Liver (tissue), 9 donors: Measurements from ENCODE around the gene GCC1. TPM values are rescaled to one million over a fixed set of nuclear protein-coding genes. Genes with fewer than 3 reads are reported as not detected.

Source experiments
- DNase-seq: peaks from one replicate; pipeline ENCODE4 v3.0.0-alpha.2; 2017; ENCODE audit warnings: low spot score
- H3K27ac ChIP-seq, 2 donors: one replicate each; pipeline ENCODE4 v1.7.0; 2013; ENCODE audit warnings: inconsistent platforms in 2 of 2, low read length in 2 of 2, control low read depth in 1 of 2, low read depth in 1 of 2, mild to moderate bottlenecking in 1 of 2
- H3K27me3 ChIP-seq, 4 donors: one replicate each; pipeline versions ENCODE4 v1.6.1 to v1.7.0; 2013; ENCODE audit warnings: low read length in 3 of 4, inconsistent platforms in 1 of 4, mild to moderate bottlenecking in 1 of 4, moderate library complexity in 1 of 4; ENCODE audit not compliant: control insufficient read depth in 4 of 4, insufficient read depth in 4 of 4
- H3K36me3 ChIP-seq, 4 donors: one replicate each; pipeline versions ENCODE4 v1.6.1 to v1.7.0; 2013; ENCODE audit warnings: low read length in 3 of 4, mild to moderate bottlenecking in 3 of 4, low read depth in 1 of 4, moderate library complexity in 1 of 4; ENCODE audit not compliant: control insufficient read depth in 4 of 4, insufficient read depth in 3 of 4
- H3K4me1 ChIP-seq, 4 donors: one replicate each; pipeline versions ENCODE4 v1.6.1 to v1.7.0; 2013; ENCODE audit warnings: low read length in 3 of 4, mild to moderate bottlenecking in 3 of 4, moderate library complexity in 1 of 4; ENCODE audit not compliant: control insufficient read depth in 4 of 4, insufficient read depth in 4 of 4
- H3K4me3 ChIP-seq, 3 donors: one replicate each; pipeline versions ENCODE4 v1.6.1 to v1.7.0; 2013; ENCODE audit warnings: low read length in 3 of 3, control low read depth in 1 of 3, low read depth in 1 of 3, mild to moderate bottlenecking in 1 of 3
- H3K9ac ChIP-seq, 2 donors: one replicate each; pipeline ENCODE4 v1.7.0; 2013; ENCODE audit warnings: low read length in 2 of 2, mild to moderate bottlenecking in 2 of 2, moderate library complexity in 2 of 2, control low read depth in 1 of 2, low read depth in 1 of 2
- H3K9me3 ChIP-seq, 4 donors: one replicate each; pipeline versions ENCODE4 v1.6.1 to v1.7.0; 2013; ENCODE audit warnings: low read length in 3 of 4; ENCODE audit not compliant: control insufficient read depth in 4 of 4
- ATF3 ChIP-seq: IDR thresholded peaks from 2 replicates; pipeline ENCODE4 v1.6.1; 2016; ENCODE audit warnings: antibody characterized with exemption
- CTCF ChIP-seq: fragments of 150-350 bp; IDR thresholded peaks from 2 replicates; pipeline ENCODE4 v1.5.1; 2017; ENCODE audit warnings: improper control_type of control experiment, low read depth, low read length; ENCODE audit not compliant: missing input control
- EGR1 ChIP-seq, 2 donors: IDR thresholded peaks; 2 replicates each; pipeline ENCODE4 v1.6.1; 2016 to 2018; ENCODE audit warnings: antibody characterized with exemption in 2 of 2, low read depth in 2 of 2
- FOXA1 ChIP-seq: IDR thresholded peaks from 2 replicates; pipeline ENCODE4 v1.6.1; 2016; ENCODE audit warnings: antibody characterized with exemption
- FOXA2 ChIP-seq: IDR thresholded peaks from 2 replicates; pipeline ENCODE4 v1.6.1; 2016; ENCODE audit warnings: antibody characterized with exemption
- GABPA ChIP-seq, 2 donors: IDR thresholded peaks in 1 of 2; conservative IDR thresholded peaks in 1 of 2; 2 replicates each; pipeline ENCODE4 v1.6.1; 2016; ENCODE audit warnings: antibody characterized with exemption in 2 of 2, mild to moderate bottlenecking in 1 of 2, moderate library complexity in 1 of 2
- HNF4A ChIP-seq, 2 donors: conservative IDR thresholded peaks; 2 replicates each; pipeline ENCODE4 v1.6.1; 2016; ENCODE audit warnings: antibody characterized with exemption in 2 of 2, mild to moderate bottlenecking in 2 of 2
- HNF4G ChIP-seq: IDR thresholded peaks from 2 replicates; pipeline ENCODE4 v1.6.1; 2016; ENCODE audit warnings: antibody characterized with exemption
- JUND ChIP-seq, 2 donors: IDR thresholded peaks; 2 replicates each; pipeline ENCODE4 v1.6.1; 2016; ENCODE audit warnings: antibody characterized with exemption in 2 of 2
- NR2F2 ChIP-seq: IDR thresholded peaks from 2 replicates; pipeline ENCODE4 v1.6.1; 2016; ENCODE audit warnings: antibody characterized with exemption
- RAD21 ChIP-seq, 2 donors: IDR thresholded peaks; 2 replicates each; pipeline ENCODE4 v1.6.1; 2016; ENCODE audit warnings: antibody characterized with exemption in 2 of 2, mild to moderate bottlenecking in 2 of 2
- REST ChIP-seq: IDR thresholded peaks from 2 replicates; pipeline ENCODE4 v1.6.1; 2016; ENCODE audit warnings: antibody characterized with exemption, mild to moderate bottlenecking
- RXRA ChIP-seq, 2 donors: IDR thresholded peaks; 2 replicates each; pipeline ENCODE4 v1.6.1; 2017 to 2018; ENCODE audit warnings: antibody characterized with exemption in 2 of 2, mild to moderate bottlenecking in 1 of 2
- SP1 ChIP-seq: IDR thresholded peaks from 2 replicates; pipeline ENCODE4 v1.6.1; 2018; ENCODE audit warnings: antibody characterized with exemption, mild to moderate bottlenecking
- TAF1 ChIP-seq: conservative IDR thresholded peaks from 2 replicates; pipeline ENCODE4 v1.6.1; 2016; ENCODE audit warnings: antibody characterized with exemption, mild to moderate bottlenecking
- YY1 ChIP-seq: IDR thresholded peaks from 2 replicates; pipeline ENCODE4 v1.6.1; 2016; ENCODE audit warnings: antibody characterized with exemption, mild to moderate bottlenecking
- WGBS: extraction: QIAGEN DNeasy Blood & Tissue Kit; methylation state at CpG from one replicate; pipeline ENCODE4 v1.1.7; 2013; 5-methylcytosine and 5-hydroxymethylcytosine counted together
- polyA plus RNA-seq, 2 donors: library from polyadenylated mRNA; stranded (reverse) in 1 of 2; unstranded in 1 of 2; fragments of 200-250 nt in 1 of 2; fragments of >200 nt in 1 of 2; fragmentation: Nextera tagmentation in 1 of 2; extraction: Ambion mirVana in 1 of 2; gene quantifications; one replicate each; pipeline versions ENCODE4 v1.2.1 to v1.2.3, GENCODE V29; 2013 to 2015
- total RNA-seq, 2 donors: library from RNA; depleted of rRNA; stranded (reverse); fragments of >200 nt; gene quantifications; one replicate each; pipeline ENCODE4 v1.2.3, GENCODE V29; 2014
- TF ChIP-seq, protein P1 (sequence below): IDR thresholded peaks from 2 replicates; pipeline ENCODE4 v1.6.1; 2016; ENCODE audit warnings: antibody characterized with exemption
- TF ChIP-seq, protein P2 (sequence below): IDR thresholded peaks from 2 replicates; pipeline ENCODE4 v1.6.1; 2016; ENCODE audit warnings: antibody characterized with exemption
- donor health status: healthy.
- donor health status: healthy.
- donor health status: healthy.
- donor health status: healthy.
- donor health status: healthy.

Gene GCC1
- total and polyA plus RNA-seq, 4 donors, result 4.6 to 16.1 (median 8.0) TPM

- Histone ChIP-seq H3K36me3 (no peaks in the 10 kb centered on the region), H3K4me1 (peaks cover 0 to 5% (median 3%) of the 10 kb centered on the region in 4 donors), H3K27me3 (peaks cover 0 to 2% (median 0%) of the 10 kb centered on the region in 4 donors), H3K9me3 (no peaks in the 10 kb centered on the region), H3K27ac (no peak overlapping the region), H3K9ac (no peak overlapping the region), H3K4me3 (no peak overlapping the region)
- DNase-seq, result no peak
- TF ChIP-seq CTCF (no peak), GABPA (IDR thresholded peaks at IDR 0.05 in 1 of 2, conservative IDR thresholded peaks at IDR 0.05 in 1 of 2) (no peak), NR2F2 (no peak), HNF4G (no peak), RXRA (IDR thresholded peaks at IDR 0.05) (no peak), EGR1 (IDR thresholded peaks at IDR 0.05; ENCODE audit: low read depth in 2 of 2) (no peak), FOXA1 (no peak), FOXA2 (no peak), TAF1 (no peak), SP1 (no peak), REST (no peak), RAD21 (IDR thresholded peaks at IDR 0.05) (no peak), JUND (IDR thresholded peaks at IDR 0.05) (no peak), ATF3 (no peak), HNF4A (conservative IDR thresholded peaks at IDR 0.05) (no peak), YY1 (no peak)
- TF ChIP-seq, protein P1, sequence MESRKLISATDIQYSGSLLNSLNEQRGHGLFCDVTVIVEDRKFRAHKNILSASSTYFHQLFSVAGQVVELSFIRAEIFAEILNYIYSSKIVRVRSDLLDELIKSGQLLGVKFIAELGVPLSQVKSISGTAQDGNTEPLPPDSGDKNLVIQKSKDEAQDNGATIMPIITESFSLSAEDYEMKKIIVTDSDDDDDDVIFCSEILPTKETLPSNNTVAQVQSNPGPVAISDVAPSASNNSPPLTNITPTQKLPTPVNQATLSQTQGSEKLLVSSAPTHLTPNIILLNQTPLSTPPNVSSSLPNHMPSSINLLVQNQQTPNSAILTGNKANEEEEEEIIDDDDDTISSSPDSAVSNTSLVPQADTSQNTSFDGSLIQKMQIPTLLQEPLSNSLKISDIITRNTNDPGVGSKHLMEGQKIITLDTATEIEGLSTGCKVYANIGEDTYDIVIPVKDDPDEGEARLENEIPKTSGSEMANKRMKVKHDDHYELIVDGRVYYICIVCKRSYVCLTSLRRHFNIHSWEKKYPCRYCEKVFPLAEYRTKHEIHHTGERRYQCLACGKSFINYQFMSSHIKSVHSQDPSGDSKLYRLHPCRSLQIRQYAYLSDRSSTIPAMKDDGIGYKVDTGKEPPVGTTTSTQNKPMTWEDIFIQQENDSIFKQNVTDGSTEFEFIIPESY, result no peak
- TF ChIP-seq, protein P2, sequence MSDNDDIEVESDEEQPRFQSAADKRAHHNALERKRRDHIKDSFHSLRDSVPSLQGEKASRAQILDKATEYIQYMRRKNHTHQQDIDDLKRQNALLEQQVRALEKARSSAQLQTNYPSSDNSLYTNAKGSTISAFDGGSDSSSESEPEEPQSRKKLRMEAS, result no peak
- 56% methylated on average over 2 of the region's 2 CpGs for WGBS
Measured at GRCh38 chr7:127532151-127532550, 53.2 kb downstream of the GCC1 start.

Other genes starting within 250 kb of the GCC1 start
- gene ZNF800, start 192.9 kb downstream of the GCC1 start, total RNA-seq, result 10 to 100 TPM; 14.1 to 15.2 TPM
- gene ZNF800, start 192.9 kb downstream of the GCC1 start, polyA plus RNA-seq, result 10 to 100 TPM in 1 of 2 donors, 1 to 10 TPM in 1; 4.8 to 11.5 TPM
- 10 to 100 TPM; 47.8 to 49.6 TPM for gene ARF5, start 2.8 kb upstream of the GCC1 start, total RNA-seq
- 10 to 100 TPM; 61.1 to 90.0 TPM for gene ARF5, start 2.8 kb upstream of the GCC1 start, polyA plus RNA-seq
- under 1 TPM; 0.23 to 0.67 TPM for gene FSCN3, start 8.1 kb upstream of the GCC1 start, total RNA-seq
- gene FSCN3, start 8.1 kb upstream of the GCC1 start, polyA plus RNA-seq, result not detected
- not detected for gene PAX4, start 32.5 kb upstream of the GCC1 start, total RNA-seq
- not detected for gene PAX4, start 32.5 kb upstream of the GCC1 start, polyA plus RNA-seq
- gene SND1, start 66.6 kb upstream of the GCC1 start, total RNA-seq, result 100 to 1,000 TPM in 1 of 2 donors, 10 to 100 TPM in 1; 73.9 to 214 TPM
- gene SND1, start 66.6 kb upstream of the GCC1 start, polyA plus RNA-seq, result 10 to 100 TPM; 59.4 to 94.3 TPM